Measurements from ENCODE around the gene PLAGL2. TPM values are rescaled to one million over a fixed set of nuclear protein-coding genes. Genes with fewer than 3 reads are reported as not detected.

PLAGL2 gene
- total RNA-seq, 1 experiment from 2014 or later = 40.6 TPM

DNA sequence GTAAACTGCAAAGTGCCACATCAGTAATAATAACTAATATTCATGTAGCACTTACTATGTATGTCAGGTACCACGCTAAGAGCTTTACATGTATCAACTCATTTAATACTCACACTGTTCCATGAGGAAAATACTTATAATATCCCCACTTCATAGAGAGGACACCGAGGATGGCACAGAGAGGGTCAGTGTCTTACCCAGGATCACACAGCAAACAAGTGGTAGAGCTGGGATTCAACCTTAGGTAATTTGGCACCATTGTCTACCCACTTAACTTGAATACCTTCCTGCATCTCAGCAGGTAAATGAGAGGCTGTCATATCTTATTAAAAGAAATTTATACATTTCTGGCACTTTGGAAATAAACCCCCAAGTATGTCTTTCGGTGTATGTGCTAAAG lies 8.2 kb upstream of the PLAGL2 start:
- CTCF ChIA-PET = no interaction called here
- BruUV-seq (replicated peaks) = no TSS peak
- in situ Hi-C loops (cut with HindIII; ENCODE audit: low pct_unique_long_range_greater_than_20kb, low sequenced_read_pairs) = loop anchor here (10.0 kb wide), 1 partner anchor 171 kb away; no protein-coding TSS in a partner anchor
- Histone ChIP-seq H3K36me3 (ENCODE audit: control insufficient read depth, insufficient read depth, low read length) (peaks cover 12% of the 10 kb centered on the region), H3K4me1 (ENCODE audit: control insufficient read depth, insufficient read depth, low read length) (no peaks in the 10 kb centered on the region), H3K4me3 (ENCODE audit: low read depth in 2 of 2, low read length in 2 of 2) (no peak overlapping the region), H3K9me3 (ENCODE audit: control insufficient read depth, insufficient read depth, low read depth, low read length) (no peaks in the 10 kb centered on the region), H3K27me3 (ENCODE audit: control insufficient read depth, insufficient read depth, low read length) (no peaks in the 10 kb centered on the region), H3K27ac (ENCODE audit: low read length) (no peak overlapping the region)
- intact Hi-C loops (cut with micrococcal nuclease; ENCODE audit: unreplicated experiment) = no loop called here
- POLR2A ChIA-PET = interaction anchor here (0.5 to 1.5 kb wide), 2 partner anchors 9 to 99 kb away, joined by 4 read pairs; no protein-coding TSS in a partner anchor
- DNase-seq (ENCODE audit: low read depth, low spot score) (no peak), ATAC-seq (no peak)
- TF ChIP-seq POLR2AphosphoS5 (IDR thresholded peaks at IDR 0.05; ENCODE audit: low read depth, low read length) (no peak), SIN3A (IDR thresholded peaks at IDR 0.05; ENCODE audit: borderline replicate concordance, insufficient read depth, low read depth, low read length) (no peak), TCF7L2 (IDR thresholded peaks at IDR 0.05; ENCODE audit: low read depth, low read length) (no peak)
- TF ChIP-seq, protein P1, sequence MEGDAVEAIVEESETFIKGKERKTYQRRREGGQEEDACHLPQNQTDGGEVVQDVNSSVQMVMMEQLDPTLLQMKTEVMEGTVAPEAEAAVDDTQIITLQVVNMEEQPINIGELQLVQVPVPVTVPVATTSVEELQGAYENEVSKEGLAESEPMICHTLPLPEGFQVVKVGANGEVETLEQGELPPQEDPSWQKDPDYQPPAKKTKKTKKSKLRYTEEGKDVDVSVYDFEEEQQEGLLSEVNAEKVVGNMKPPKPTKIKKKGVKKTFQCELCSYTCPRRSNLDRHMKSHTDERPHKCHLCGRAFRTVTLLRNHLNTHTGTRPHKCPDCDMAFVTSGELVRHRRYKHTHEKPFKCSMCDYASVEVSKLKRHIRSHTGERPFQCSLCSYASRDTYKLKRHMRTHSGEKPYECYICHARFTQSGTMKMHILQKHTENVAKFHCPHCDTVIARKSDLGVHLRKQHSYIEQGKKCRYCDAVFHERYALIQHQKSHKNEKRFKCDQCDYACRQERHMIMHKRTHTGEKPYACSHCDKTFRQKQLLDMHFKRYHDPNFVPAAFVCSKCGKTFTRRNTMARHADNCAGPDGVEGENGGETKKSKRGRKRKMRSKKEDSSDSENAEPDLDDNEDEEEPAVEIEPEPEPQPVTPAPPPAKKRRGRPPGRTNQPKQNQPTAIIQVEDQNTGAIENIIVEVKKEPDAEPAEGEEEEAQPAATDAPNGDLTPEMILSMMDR (IDR thresholded peaks at IDR 0.05) = no peak

DNA sequence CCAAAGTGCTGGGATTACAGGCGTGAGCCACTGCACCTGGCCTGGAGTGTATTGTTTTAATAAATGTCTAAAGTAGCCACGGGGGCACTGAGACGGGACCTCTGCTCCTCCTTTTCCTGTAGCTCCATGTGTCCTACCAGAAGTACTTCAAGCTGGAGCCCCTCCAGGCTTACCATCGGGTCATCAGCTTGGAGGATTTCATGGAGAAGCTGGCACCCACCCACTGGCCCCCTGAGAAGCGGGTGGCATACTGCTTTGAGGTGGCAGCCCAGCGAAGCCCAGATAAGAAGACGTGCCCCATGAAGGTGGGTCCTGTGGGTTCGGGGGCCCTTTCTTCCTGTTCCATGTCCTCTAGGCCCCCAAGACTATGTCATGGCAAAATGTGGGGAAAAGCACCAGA lies 7.6 kb upstream of the PLAGL2 start:
- H3K36me3 ChIP-seq (ENCODE audit: control insufficient read depth, insufficient read depth, low read length) = peaks cover 14% of the 10 kb centered on the region
- CTCF ChIA-PET = no interaction called here

More for the DNA sequence above, 7.6 kb upstream of the PLAGL2 start:
- H3K27me3 ChIP-seq (ENCODE audit: control insufficient read depth, insufficient read depth, low read length) = no peaks in the 10 kb centered on the region
- DNase-seq (ENCODE audit: low read depth, low spot score) = no peak
- no peak overlapping the region for H3K4me3 ChIP-seq (ENCODE audit: low read depth in 2 of 2, low read length in 2 of 2)
- no peak for ATAC-seq
- BruUV-seq (replicated peaks) = no TSS peak
- intact Hi-C loops (cut with micrococcal nuclease; ENCODE audit: unreplicated experiment) = no loop called here
- TF ChIP-seq, protein P1 (IDR thresholded peaks at IDR 0.05) = no peak
- TF ChIP-seq TCF7L2 (IDR thresholded peaks at IDR 0.05; ENCODE audit: low read depth, low read length) (no peak), POLR2AphosphoS5 (IDR thresholded peaks at IDR 0.05; ENCODE audit: low read depth, low read length) (no peak), SIN3A (IDR thresholded peaks at IDR 0.05; ENCODE audit: borderline replicate concordance, insufficient read depth, low read depth, low read length) (no peak)
- TF ChIP-seq, protein P2, sequence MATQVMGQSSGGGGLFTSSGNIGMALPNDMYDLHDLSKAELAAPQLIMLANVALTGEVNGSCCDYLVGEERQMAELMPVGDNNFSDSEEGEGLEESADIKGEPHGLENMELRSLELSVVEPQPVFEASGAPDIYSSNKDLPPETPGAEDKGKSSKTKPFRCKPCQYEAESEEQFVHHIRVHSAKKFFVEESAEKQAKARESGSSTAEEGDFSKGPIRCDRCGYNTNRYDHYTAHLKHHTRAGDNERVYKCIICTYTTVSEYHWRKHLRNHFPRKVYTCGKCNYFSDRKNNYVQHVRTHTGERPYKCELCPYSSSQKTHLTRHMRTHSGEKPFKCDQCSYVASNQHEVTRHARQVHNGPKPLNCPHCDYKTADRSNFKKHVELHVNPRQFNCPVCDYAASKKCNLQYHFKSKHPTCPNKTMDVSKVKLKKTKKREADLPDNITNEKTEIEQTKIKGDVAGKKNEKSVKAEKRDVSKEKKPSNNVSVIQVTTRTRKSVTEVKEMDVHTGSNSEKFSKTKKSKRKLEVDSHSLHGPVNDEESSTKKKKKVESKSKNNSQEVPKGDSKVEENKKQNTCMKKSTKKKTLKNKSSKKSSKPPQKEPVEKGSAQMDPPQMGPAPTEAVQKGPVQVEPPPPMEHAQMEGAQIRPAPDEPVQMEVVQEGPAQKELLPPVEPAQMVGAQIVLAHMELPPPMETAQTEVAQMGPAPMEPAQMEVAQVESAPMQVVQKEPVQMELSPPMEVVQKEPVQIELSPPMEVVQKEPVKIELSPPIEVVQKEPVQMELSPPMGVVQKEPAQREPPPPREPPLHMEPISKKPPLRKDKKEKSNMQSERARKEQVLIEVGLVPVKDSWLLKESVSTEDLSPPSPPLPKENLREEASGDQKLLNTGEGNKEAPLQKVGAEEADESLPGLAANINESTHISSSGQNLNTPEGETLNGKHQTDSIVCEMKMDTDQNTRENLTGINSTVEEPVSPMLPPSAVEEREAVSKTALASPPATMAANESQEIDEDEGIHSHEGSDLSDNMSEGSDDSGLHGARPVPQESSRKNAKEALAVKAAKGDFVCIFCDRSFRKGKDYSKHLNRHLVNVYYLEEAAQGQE (IDR thresholded peaks at IDR 0.05; ENCODE audit: insufficient read depth in 1 of 2, low read depth in 2 of 2, low read length in 1 of 2) = no peak
- POLR2A ChIA-PET = interaction anchor here (1.5 kb wide), 1 partner anchor 9 kb away, joined by 4 read pairs; no protein-coding TSS in a partner anchor
- H3K27ac ChIP-seq (ENCODE audit: low read length) = no peak overlapping the region
- no peaks in the 10 kb centered on the region for H3K9me3 ChIP-seq (ENCODE audit: control insufficient read depth, insufficient read depth, low read depth, low read length)
- H3K4me1 ChIP-seq (ENCODE audit: control insufficient read depth, insufficient read depth, low read length) = no peaks in the 10 kb centered on the region
- in situ Hi-C loops (cut with HindIII; ENCODE audit: low pct_unique_long_range_greater_than_20kb, low sequenced_read_pairs) = loop anchor here (10.0 kb wide), 1 partner anchor 170 kb away; no protein-coding TSS in a partner anchor

Measured in Panc1 (cell line).